Measurements from ENCODE around the gene TAS2R13.

- TF ChIP-seq CTCF (IDR thresholded peaks at IDR 0.05) (no peak), ZFX (IDR thresholded peaks at IDR 0.05; ENCODE audit: borderline replicate concordance) (no peak)
Measured at GRCh38 chr12:10936506-10936905, 27.1 kb upstream of the TAS2R13 start.

All from 22Rv1 (cell line).